Stomach (tissue), 9 donors: ENCODE results near the gene PPP4R4. TPM values are rescaled to one million over a fixed set of nuclear protein-coding genes. Genes with fewer than 3 reads are reported as not detected.
"Not testable (repeated sequence)": the region's sequence is repeated elsewhere in the genome, so short reads cannot be mapped to it uniquely, and the experiment has no call there.

Experiments used
- DNase-seq, 2 donors: peaks; one replicate each; pipeline versions ENCODE4 v3.0.0 to v3.0.0-alpha.2; 2013 to 2019
- H3K27ac ChIP-seq, 5 donors: fragments of 200-600 bp in 4 of 5; sonication (generic) in 4 of 5; one replicate each; pipeline ENCODE4 v1.5.1; 2013 to 2019; ENCODE audit warnings: mild to moderate bottlenecking in 1 of 5, moderate library complexity in 1 of 5
- H3K27me3 ChIP-seq, 3 donors: fragments of 200-600 bp; sonication (generic); one replicate each; pipeline ENCODE4 v1.5.1; 2017 to 2019; ENCODE audit warnings: mixed run types in 1 of 3
- H3K36me3 ChIP-seq, 4 donors: fragments of 200-600 bp; sonication (generic); 1 replicate in 3 of 4; 2 replicates in 1 of 4; pipeline ENCODE4 v1.5.1; 2016 to 2019
- H3K4me1 ChIP-seq, 4 donors: fragments of 200-600 bp; sonication (generic); one replicate each; pipeline ENCODE4 v1.5.1; 2016 to 2019
- H3K4me3 ChIP-seq, 4 donors: fragments of 200-600 bp; sonication (generic) in 3 of 4; one replicate each; pipeline ENCODE4 v1.5.1; 2016 to 2019; ENCODE audit warnings: mild to moderate bottlenecking in 1 of 4
- H3K9me3 ChIP-seq, 4 donors: fragments of 200-600 bp; sonication (generic); one replicate each; pipeline ENCODE4 v1.5.1; 2016 to 2019
- CTCF ChIP-seq, 7 experiments: fragments of 450-650 bp in 4 of 7; fragments of 200-600 bp in 3 of 7; sonication (generic) in 3 of 7; IDR thresholded peaks; one replicate each; pipeline ENCODE4 v1.5.1; 2016 to 2019; ENCODE audit warnings: antibody characterized with exemption in 7 of 7, control low read depth in 2 of 7, mild to moderate bottlenecking in 1 of 7
- EP300 ChIP-seq: sonication (generic); formaldehyde crosslinking; IDR thresholded peaks from one replicate; pipeline ENCODE4 v1.6.1; 2017; ENCODE audit warnings: antibody characterized with exemption
- POLR2A ChIP-seq, 4 donors: fragments of 450-650 bp; IDR thresholded peaks; one replicate each; pipeline ENCODE4 v1.6.1; 2016; ENCODE audit warnings: antibody characterized with exemption in 4 of 4, control low read depth in 2 of 4, mild to moderate bottlenecking in 1 of 4, moderate library complexity in 1 of 4
- POLR2AphosphoS5 ChIP-seq, 3 donors: sonication (generic); formaldehyde crosslinking; IDR thresholded peaks; one replicate each; pipeline ENCODE4 v1.6.1; 2016; ENCODE audit warnings: antibody characterized with exemption in 3 of 3
- WGBS, 5 donors: extraction: QIAGEN DNeasy Blood & Tissue Kit in 3 of 5; methylation state at CpG; one replicate each; pipeline versions ENCODE4 v1.1.5 to v1.1.7; 2013 to 2018; 5-methylcytosine and 5-hydroxymethylcytosine counted together
- intact Hi-C: fragments of 100-400 bp; cut with DNase I; formaldehyde crosslinking; loops from one replicate; pipeline ENCODE4 v1.15.1; 2023; ENCODE audit warnings: low total_unique reads
- polyA plus RNA-seq, 3 donors: library from polyadenylated mRNA; stranded (reverse); fragments of 200-250 nt; gene quantifications; one replicate each; pipeline ENCODE4 v1.2.3, GENCODE V29; 2013
- total RNA-seq, 5 donors: library from RNA; depleted of rRNA; stranded (reverse); fragments of >200 nt; gene quantifications; one replicate each; pipeline versions ENCODE4 v1.1.0 to v1.2.3, GENCODE V29; 2014 to 2016
- donor health status: healthy with polysubstance abuse.
- donor health status: Bipolar disorder and iron deficiency.
- donor health status: healthy.

Gene PPP4R4
- total and polyA plus RNA-seq, 8 donors = under 0.01 to 11.7 (median 0.50) TPM; not detected in 1

DNA sequence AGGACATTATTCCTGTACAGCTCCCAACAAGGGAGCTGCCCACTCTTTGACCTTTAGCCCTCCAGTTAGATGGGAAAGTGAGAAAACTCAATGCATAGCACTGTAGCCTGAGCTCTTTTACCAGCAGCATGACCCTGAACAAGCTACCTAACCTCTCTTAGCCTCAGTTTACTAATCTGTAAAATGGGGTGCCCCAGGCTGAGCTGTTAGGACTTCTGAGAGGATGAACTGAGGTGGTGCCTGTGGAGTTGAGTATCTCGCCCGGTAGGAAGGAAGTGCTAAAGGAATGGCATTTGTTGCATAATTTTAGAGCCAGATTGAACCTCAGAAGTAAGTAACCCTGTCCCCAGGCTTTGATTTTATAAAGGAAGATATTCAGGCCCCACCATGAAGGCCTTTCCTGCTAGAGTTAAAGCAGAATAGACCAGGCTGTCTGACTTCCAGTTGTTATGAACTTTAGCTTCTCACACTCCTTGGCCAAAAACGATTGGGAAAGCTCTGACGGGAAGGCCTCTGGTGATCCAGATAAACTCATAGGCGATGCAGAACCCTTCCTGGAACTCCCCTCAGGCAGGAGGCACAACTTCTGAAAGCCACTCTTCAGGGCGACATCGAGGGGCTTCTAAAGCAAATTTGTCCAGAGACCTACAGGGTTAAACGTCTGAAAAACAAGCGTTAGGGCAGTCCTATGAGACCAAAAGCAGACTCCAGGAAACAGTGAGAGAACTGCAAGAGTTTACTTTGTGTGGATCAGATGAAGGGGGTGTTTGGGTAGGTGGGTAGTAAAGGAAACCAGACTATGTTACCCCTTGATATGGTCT, 121.4 kb downstream of the PPP4R4 start:
- Histone ChIP-seq H3K4me1 (no peaks in the 10 kb centered on the region), H3K27ac (no peak overlapping the region), H3K9me3 (no peaks in the 10 kb centered on the region), H3K4me3 (no peak overlapping the region), H3K36me3 (no peaks in the 10 kb centered on the region), H3K27me3 (peaks cover 0 to 6% (median 0%) of the 10 kb centered on the region in 3 donors)
- DNase-seq = no peak
- 62 to 79% (median 70%) methylated on average over 9 of the region's 9 CpGs for WGBS, 5 donors
- intact Hi-C loops = no loop called here
- TF ChIP-seq CTCF (IDR thresholded peaks at IDR 0.05) (no peak), POLR2AphosphoS5 (IDR thresholded peaks at IDR 0.05) (no peak), EP300 (no peak), POLR2A (IDR thresholded peaks at IDR 0.05) (no peak)

- H3K27ac ChIP-seq, H3K27me3 ChIP-seq, H3K36me3 ChIP-seq, intact Hi-C loops, H3K4me3 ChIP-seq, DNase-seq, H3K9me3 ChIP-seq, H3K4me1 ChIP-seq: not testable (repeated sequence)
- 68 to 79% (median 73%) methylated on average over 4 of the region's 4 CpGs for WGBS, 5 donors
Observed at GRCh38 chr14:94296181-94296545, 122.0 kb downstream of the PPP4R4 start.

DNA sequence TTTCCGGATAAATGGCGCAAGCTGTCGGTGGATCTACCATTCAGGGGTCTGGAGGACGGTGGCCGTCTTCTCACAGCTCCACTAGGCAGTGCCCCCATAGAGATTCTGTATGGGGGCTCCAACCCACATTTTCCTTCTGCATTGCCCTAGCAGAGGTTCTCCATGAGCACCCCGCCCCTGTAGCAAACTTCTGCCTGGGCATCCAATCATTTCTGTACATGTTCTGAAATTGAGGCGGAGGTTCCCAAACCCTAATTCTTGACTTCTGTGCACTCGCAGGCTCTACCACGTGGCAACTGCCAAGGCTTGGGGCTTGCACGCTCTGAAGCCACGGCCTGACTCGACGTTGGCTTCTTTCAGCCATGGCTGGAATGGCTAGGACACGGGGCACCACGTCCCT, 124.0 kb downstream of the PPP4R4 start:
- intact Hi-C loops = no loop called here
- Histone ChIP-seq H3K27ac (no peak overlapping the region), H3K27me3 (peaks cover 0 to 6% (median 0%) of the 10 kb centered on the region in 3 donors), H3K9me3 (no peaks in the 10 kb centered on the region), H3K4me3 (no peak overlapping the region), H3K36me3 (no peaks in the 10 kb centered on the region), H3K4me1 (no peaks in the 10 kb centered on the region)
- 92 to 95% (median 93%) methylated on average over 14 to 15 of the region's 15 CpGs for WGBS, 5 donors
- TF ChIP-seq EP300 (no peak), POLR2A (IDR thresholded peaks at IDR 0.05) (no peak), POLR2AphosphoS5 (IDR thresholded peaks at IDR 0.05) (no peak), CTCF (IDR thresholded peaks at IDR 0.05) (no peak)
- no peak for DNase-seq

- WGBS, 5 donors = 76 to 86% (median 82%) methylated on average over 7 of the region's 7 CpGs
- intact Hi-C loops = no loop called here
- no peak for DNase-seq
- H3K4me1 ChIP-seq = no peaks in the 10 kb centered on the region
- TF ChIP-seq EP300 (no peak), CTCF (IDR thresholded peaks at IDR 0.05) (no peak), POLR2A (IDR thresholded peaks at IDR 0.05) (no peak), POLR2AphosphoS5 (IDR thresholded peaks at IDR 0.05) (no peak)
- H3K4me3 ChIP-seq = no peak overlapping the region
- no peaks in the 10 kb centered on the region for H3K36me3 ChIP-seq
- H3K9me3 ChIP-seq = peaks cover 0 to 11% (median 9%) of the 10 kb centered on the region in 4 donors
- H3K27me3 ChIP-seq = peaks cover 0 to 6% (median 0%) of the 10 kb centered on the region in 3 donors
- H3K27ac ChIP-seq = no peak overlapping the region
Observed at GRCh38 chr14:94303111-94303510, 129.0 kb downstream of the PPP4R4 start.

- Histone ChIP-seq H3K36me3 (no peaks in the 10 kb centered on the region), H3K27me3 (peaks cover 0 to 6% (median 0%) of the 10 kb centered on the region in 3 donors), H3K4me1 (no peaks in the 10 kb centered on the region), H3K9me3 (peaks cover 0 to 16% (median 13%) of the 10 kb centered on the region in 4 donors), H3K27ac (no peak overlapping the region), H3K4me3 (no peak overlapping the region)
- TF ChIP-seq POLR2A (IDR thresholded peaks at IDR 0.05) = no peak
- TF ChIP-seq POLR2AphosphoS5 (IDR thresholded peaks at IDR 0.05) = no peak
- TF ChIP-seq EP300 = no peak
- TF ChIP-seq CTCF (IDR thresholded peaks at IDR 0.05) = no peak
- 83 to 91% (median 88%) methylated on average over 6 of the region's 6 CpGs for WGBS, 5 donors
- intact Hi-C loops = no loop called here
- DNase-seq = no peak
Observed at GRCh38 chr14:94304243-94304642, 130.1 kb downstream of the PPP4R4 start.
